Epithelial cell of prostate (primary cell): Measurements from ENCODE around the gene PLPP3.
A peak's percentile ranks its signal among the peaks of the same experiment; 100 is the strongest.

Experiments
- DNase-seq: peaks from one replicate; pipeline ENCODE4 v3.0.0-alpha.2; 2011; ENCODE audit warnings: low read depth, low spot score
- H3K27ac ChIP-seq: fragments of 450-650 bp; 2 replicates; pipeline ENCODE4 v1.5.1; 2017; ENCODE audit warnings: mild to moderate bottlenecking

PLPP3 gene

GRCh38 chr1:56527548-56528302 lies 51.6 kb downstream of the PLPP3 start:
- H3K27ac ChIP-seq: no peak overlapping the region
- DNase-seq: no peak

- no peak for DNase-seq
- no peak overlapping the region for H3K27ac ChIP-seq
These were observed 52.7 kb downstream of the PLPP3 start for GRCh38 chr1:56526571-56527174.

GRCh38 chr1:56525489-56526041 lies 53.8 kb downstream of the PLPP3 start:
- DNase-seq: no peak
- no peak overlapping the region for H3K27ac ChIP-seq

- H3K27ac ChIP-seq: no peak overlapping the region
These were observed 55.1 kb downstream of the PLPP3 start for GRCh38 chr1:56524263-56524662.

GRCh38 chr1:56522680-56523079 lies 56.7 kb downstream of the PLPP3 start:
- H3K27ac ChIP-seq: no peak overlapping the region
- DNase-seq: no peak

More at GRCh38 chr1:56524263-56524662, 55.1 kb downstream of the PLPP3 start:
- no peak for DNase-seq

- no peak overlapping the region for H3K27ac ChIP-seq
- no peak for DNase-seq
These were observed 59.3 kb downstream of the PLPP3 start for GRCh38 chr1:56520016-56520601.

GRCh38 chr1:56517404-56518130 lies 61.8 kb downstream of the PLPP3 start:
- H3K27ac ChIP-seq: peak overlapping the region; percentile 75
- DNase-seq: no peak

- peak overlapping the region; percentile 75 for H3K27ac ChIP-seq
These were observed 62.7 kb downstream of the PLPP3 start for GRCh38 chr1:56516539-56517252.

GRCh38 chr1:56515898-56516538 lies 63.3 kb downstream of the PLPP3 start:
- no peak for DNase-seq
- H3K27ac ChIP-seq: peak overlapping the region; percentile 75

More at GRCh38 chr1:56516539-56517252, 62.7 kb downstream of the PLPP3 start:
- peak; percentile 87 for DNase-seq

- H3K27ac ChIP-seq: no peak overlapping the region
- no peak for DNase-seq
These were observed 66.5 kb downstream of the PLPP3 start for GRCh38 chr1:56512724-56513494.

- no peak overlapping the region for H3K27ac ChIP-seq
- DNase-seq: no peak
These were observed 67.6 kb downstream of the PLPP3 start for GRCh38 chr1:56511766-56512165.

- H3K27ac ChIP-seq: no peak overlapping the region
- no peak for DNase-seq
These were observed 68.0 kb downstream of the PLPP3 start for GRCh38 chr1:56511364-56511763.

GRCh38 chr1:56510642-56511021 lies 68.7 kb downstream of the PLPP3 start:
- no peak for DNase-seq
- no peak overlapping the region for H3K27ac ChIP-seq

- no peak overlapping the region for H3K27ac ChIP-seq
- no peak for DNase-seq
These were observed 69.4 kb downstream of the PLPP3 start for GRCh38 chr1:56509713-56510641.

GRCh38 chr1:56508523-56508983 lies 70.8 kb downstream of the PLPP3 start:
- H3K27ac ChIP-seq: peak overlapping the region; percentile 61
- DNase-seq: peak; percentile 48

- peak overlapping the region; percentile 61 for H3K27ac ChIP-seq
These were observed 71.3 kb downstream of the PLPP3 start for GRCh38 chr1:56507925-56508522.

GRCh38 chr1:56506951-56507491 lies 72.3 kb downstream of the PLPP3 start:
- peak; percentile 91 for DNase-seq
- peak overlapping the region; percentile 61 for H3K27ac ChIP-seq

More at GRCh38 chr1:56507925-56508522, 71.3 kb downstream of the PLPP3 start:
- no peak for DNase-seq
